Neural crest cell (in vitro differentiated cells): ENCODE results near the gene PFN2. TPM values are rescaled to one million over a fixed set of nuclear protein-coding genes. Genes with fewer than 3 reads are reported as not detected.

Experiments
- DNase-seq: peaks from one replicate; pipeline ENCODE4 v3.0.0; 2021; ENCODE audit warnings: low read depth, mixed read lengths, low spot score
- H3K27ac Mint-ChIP-seq: one replicate; pipeline ENCODE4 v1.8.0; 2021; ENCODE audit warnings: mild to moderate bottlenecking, mixed read lengths; ENCODE audit not compliant: unreplicated experiment
- H3K27me3 Mint-ChIP-seq: 2 replicates; pipeline ENCODE4 v1.8.0; 2021; ENCODE audit warnings: low read depth, mild to moderate bottlenecking, mixed read lengths
- H3K36me3 Mint-ChIP-seq: 2 replicates; pipeline ENCODE4 v1.8.0; 2021; ENCODE audit warnings: low read depth, mild to moderate bottlenecking, mixed read lengths
- H3K4me1 Mint-ChIP-seq: 2 replicates; pipeline ENCODE4 v1.8.0; 2021; ENCODE audit warnings: mixed read lengths
- H3K4me3 Mint-ChIP-seq: one replicate; pipeline ENCODE4 v1.8.0; 2021; ENCODE audit warnings: mild to moderate bottlenecking, mixed read lengths
- H3K9me3 Mint-ChIP-seq: 2 replicates; pipeline ENCODE4 v1.8.0; 2021; ENCODE audit warnings: mixed read lengths
- total RNA-seq: library from RNA; stranded (reverse); gene quantifications from 2 replicates; pipeline ENCODE4 v1.2.1, GENCODE V29; 2021
- TF ChIP-seq, protein P1 (sequence below): fragments of 200-600 bp; sonication (generic); conservative IDR thresholded peaks from 2 replicates; pipeline ENCODE4 v1.5.0; 2021; ENCODE audit warnings: antibody characterized with exemption, mild to moderate bottlenecking

Gene PFN2
- total RNA-seq, 1 donor from 2014 or later, result 277 TPM

DNA sequence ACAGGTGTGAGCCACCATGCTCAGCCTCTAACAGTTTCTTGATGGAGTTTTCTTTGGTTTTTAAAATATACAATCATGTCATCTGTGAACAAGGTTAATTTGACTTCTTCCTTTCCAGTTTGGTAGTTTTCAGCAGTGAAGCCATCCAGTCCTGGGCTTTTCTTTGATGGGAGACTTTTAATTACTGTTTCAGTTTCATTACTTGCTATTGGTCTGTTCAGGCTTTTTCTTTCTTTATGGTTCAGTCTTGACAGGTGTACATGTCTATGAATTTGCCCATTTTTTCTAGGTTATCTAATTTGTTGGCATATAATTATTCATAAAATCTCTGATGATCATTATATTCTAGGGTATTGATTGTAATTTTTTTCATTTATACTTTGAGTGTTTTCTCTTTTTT is 36.8 kb downstream of the PFN2 start:
- Mint-ChIP-seq H3K9me3 (peaks cover 19% of the 10 kb centered on the region), H3K36me3 (peaks cover 57% of the 10 kb centered on the region), H3K4me3 (no peak overlapping the region), H3K27ac (no peak overlapping the region), H3K27me3 (no peaks in the 10 kb centered on the region), H3K4me1 (no peaks in the 10 kb centered on the region)
- DNase-seq, result no peak
- TF ChIP-seq, protein P1, sequence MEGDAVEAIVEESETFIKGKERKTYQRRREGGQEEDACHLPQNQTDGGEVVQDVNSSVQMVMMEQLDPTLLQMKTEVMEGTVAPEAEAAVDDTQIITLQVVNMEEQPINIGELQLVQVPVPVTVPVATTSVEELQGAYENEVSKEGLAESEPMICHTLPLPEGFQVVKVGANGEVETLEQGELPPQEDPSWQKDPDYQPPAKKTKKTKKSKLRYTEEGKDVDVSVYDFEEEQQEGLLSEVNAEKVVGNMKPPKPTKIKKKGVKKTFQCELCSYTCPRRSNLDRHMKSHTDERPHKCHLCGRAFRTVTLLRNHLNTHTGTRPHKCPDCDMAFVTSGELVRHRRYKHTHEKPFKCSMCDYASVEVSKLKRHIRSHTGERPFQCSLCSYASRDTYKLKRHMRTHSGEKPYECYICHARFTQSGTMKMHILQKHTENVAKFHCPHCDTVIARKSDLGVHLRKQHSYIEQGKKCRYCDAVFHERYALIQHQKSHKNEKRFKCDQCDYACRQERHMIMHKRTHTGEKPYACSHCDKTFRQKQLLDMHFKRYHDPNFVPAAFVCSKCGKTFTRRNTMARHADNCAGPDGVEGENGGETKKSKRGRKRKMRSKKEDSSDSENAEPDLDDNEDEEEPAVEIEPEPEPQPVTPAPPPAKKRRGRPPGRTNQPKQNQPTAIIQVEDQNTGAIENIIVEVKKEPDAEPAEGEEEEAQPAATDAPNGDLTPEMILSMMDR, result no peak

DNA sequence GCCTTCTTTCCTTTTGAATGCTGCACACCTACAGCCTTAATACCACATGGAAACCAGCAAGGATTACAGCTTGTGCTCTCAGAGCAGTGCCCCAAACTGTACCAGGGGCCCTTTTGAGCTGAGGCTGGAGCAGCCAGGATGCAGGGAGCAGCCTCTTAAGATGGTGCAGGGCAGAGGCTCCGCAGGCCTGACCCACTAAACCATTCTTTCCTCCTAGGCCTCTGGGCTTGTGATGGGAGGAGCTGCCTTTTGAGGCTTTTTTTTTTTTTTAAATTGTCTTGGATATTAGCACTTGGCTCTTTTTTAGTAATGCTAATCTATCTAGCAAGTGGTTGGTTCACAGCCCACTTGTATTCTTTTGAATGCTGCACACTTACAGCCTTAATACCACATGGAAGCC is 37.7 kb downstream of the PFN2 start:
- no peak overlapping the region for H3K4me3 Mint-ChIP-seq
- no peak overlapping the region for H3K27ac Mint-ChIP-seq
- peaks cover 19% of the 10 kb centered on the region for H3K9me3 Mint-ChIP-seq
- TF ChIP-seq, protein P1, result no peak
- peaks cover 58% of the 10 kb centered on the region for H3K36me3 Mint-ChIP-seq
- no peak for DNase-seq
- no peaks in the 10 kb centered on the region for H3K27me3 Mint-ChIP-seq
- H3K4me1 Mint-ChIP-seq, result no peaks in the 10 kb centered on the region

DNA sequence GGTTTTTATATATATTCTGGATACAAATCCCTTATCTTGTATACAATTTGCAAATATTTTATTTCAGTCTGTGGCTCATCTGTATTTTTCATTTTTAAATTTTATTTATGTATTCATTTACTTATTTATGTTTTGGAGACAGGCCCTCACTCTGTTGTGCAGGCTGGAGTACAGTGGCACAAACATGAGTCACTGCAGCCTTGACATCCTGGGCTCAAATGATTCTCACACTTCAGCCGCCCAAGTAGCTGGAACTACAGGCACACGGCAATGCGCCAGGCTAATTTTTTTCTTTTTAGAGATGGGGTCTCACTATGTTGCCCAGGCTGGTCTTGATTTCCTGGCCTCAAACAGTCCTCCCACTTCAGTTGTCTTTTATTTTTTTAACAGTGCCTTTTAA is 50.6 kb downstream of the PFN2 start:
- DNase-seq, result no peak
- Mint-ChIP-seq H3K27ac (no peak overlapping the region), H3K4me3 (no peak overlapping the region), H3K36me3 (peaks cover 19% of the 10 kb centered on the region), H3K9me3 (no peaks in the 10 kb centered on the region), H3K27me3 (no peaks in the 10 kb centered on the region), H3K4me1 (no peaks in the 10 kb centered on the region)
- TF ChIP-seq, protein P1, result no peak

DNA sequence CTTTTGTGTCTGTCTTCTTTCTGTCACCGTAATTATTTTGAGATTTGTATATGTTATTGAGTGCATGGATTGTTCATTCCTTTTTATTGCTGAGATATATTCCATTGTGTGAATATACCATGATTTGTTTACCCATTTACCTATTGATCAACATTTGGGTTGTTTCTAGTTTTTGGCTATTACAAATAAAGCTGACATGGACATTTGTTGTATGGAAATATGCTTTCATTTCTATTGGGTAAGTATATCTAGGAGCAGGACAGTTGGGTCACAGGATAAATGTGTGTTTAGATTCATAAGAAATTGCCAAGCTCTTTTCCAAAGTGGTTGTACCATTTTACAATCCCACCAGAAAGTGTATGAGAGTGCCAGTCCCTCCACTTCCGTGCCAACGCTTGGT is 51.2 kb downstream of the PFN2 start:
- no peak for DNase-seq
- Mint-ChIP-seq H3K27ac (no peak overlapping the region), H3K27me3 (no peaks in the 10 kb centered on the region), H3K36me3 (peaks cover 19% of the 10 kb centered on the region), H3K4me3 (no peak overlapping the region), H3K4me1 (no peaks in the 10 kb centered on the region), H3K9me3 (no peaks in the 10 kb centered on the region)
- TF ChIP-seq, protein P1, result no peak

DNA sequence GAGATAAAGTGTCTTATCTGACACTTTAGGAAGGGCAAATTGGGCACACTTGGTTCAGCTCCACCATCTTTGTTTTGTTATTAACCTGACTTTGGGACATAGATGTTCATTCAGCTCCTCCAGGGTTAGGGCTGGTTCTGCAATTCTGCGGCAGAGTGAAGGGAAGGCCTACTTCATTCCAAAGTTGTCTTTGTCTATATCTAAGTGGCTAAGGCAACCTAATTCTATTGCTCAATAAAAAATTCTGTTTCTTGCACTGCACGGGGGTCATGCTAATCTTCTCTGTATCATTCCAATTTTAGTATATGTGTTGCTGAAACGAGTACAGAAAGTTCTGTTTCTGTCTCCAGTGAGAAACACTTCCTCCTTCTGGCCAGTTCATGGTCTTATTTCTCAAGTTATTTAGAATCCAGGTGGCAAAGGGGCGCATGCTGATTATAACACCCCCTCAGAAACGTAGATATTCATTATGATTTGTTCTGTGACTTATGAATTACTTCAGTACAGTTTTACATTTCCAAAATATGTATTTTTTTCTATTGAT is 53.5 kb downstream of the PFN2 start:
- H3K9me3 Mint-ChIP-seq, result no peaks in the 10 kb centered on the region
- no peak overlapping the region for H3K27ac Mint-ChIP-seq
- H3K36me3 Mint-ChIP-seq, result peaks cover 17% of the 10 kb centered on the region
- H3K4me1 Mint-ChIP-seq, result no peaks in the 10 kb centered on the region
- DNase-seq, result no peak
- H3K4me3 Mint-ChIP-seq, result no peak overlapping the region
- no peaks in the 10 kb centered on the region for H3K27me3 Mint-ChIP-seq
- TF ChIP-seq, protein P1, result no peak

Other genes with a start within 250 kb of the PFN2 start
- gene COMMD2, start 218.4 kb downstream of the PFN2 start, total RNA-seq, result 56.8 and 57.6 TPM in 2 replicates
- gene ANKUB1, start 178.3 kb downstream of the PFN2 start, total RNA-seq, result not detected in 2 replicates
- 26.9 and 29.9 TPM in 2 replicates for gene RNF13, start 157.7 kb downstream of the PFN2 start, total RNA-seq